Progenitor cell of endocrine pancreas (in vitro differentiated cells): ENCODE data around the gene RIMBP2. TPM values are rescaled to one million over a fixed set of nuclear protein-coding genes. Genes with fewer than 3 reads are reported as not detected.

Source experiments
- DNase-seq: peaks from one replicate; pipeline ENCODE4 v3.0.0; 2021; ENCODE audit warnings: low spot score; ENCODE audit not compliant: unreplicated experiment
- H3K27ac Mint-ChIP-seq: 2 replicates; pipeline ENCODE4 v1.8.0; 2021; ENCODE audit warnings: mild to moderate bottlenecking, moderate library complexity, mixed read lengths
- H3K27me3 Mint-ChIP-seq: 2 replicates; pipeline ENCODE4 v1.8.0; 2021; ENCODE audit warnings: mixed read lengths
- H3K36me3 Mint-ChIP-seq: 2 replicates; pipeline ENCODE4 v1.8.0; 2022; ENCODE audit warnings: mixed read lengths; ENCODE audit not compliant: insufficient read depth
- H3K4me1 Mint-ChIP-seq: 2 replicates; pipeline ENCODE4 v1.8.0; 2021; ENCODE audit warnings: low read depth, mixed read lengths
- H3K4me3 Mint-ChIP-seq: 2 replicates; pipeline ENCODE4 v1.8.0; 2021; ENCODE audit warnings: low read depth, mild to moderate bottlenecking, moderate library complexity, mixed read lengths
- H3K9me3 Mint-ChIP-seq: 2 replicates; pipeline ENCODE4 v1.8.0; 2021; ENCODE audit warnings: low read depth, mixed read lengths
- CTCF ChIP-seq: fragments of 200-600 bp; sonication (generic); IDR thresholded peaks from one replicate; pipeline ENCODE4 v1.5.0; 2021; ENCODE audit warnings: antibody characterized with exemption, mild to moderate bottlenecking; ENCODE audit not compliant: unreplicated experiment
- total RNA-seq: library from RNA; stranded (reverse); gene quantifications from 2 replicates; pipeline ENCODE4 v1.2.1, GENCODE V29; 2021

The RIMBP2 gene
- total RNA-seq, 1 donor from 2014 or later: 31.6 TPM

- no peak for TF ChIP-seq CTCF
- peaks cover under 1% of the 10 kb centered on the region for H3K9me3 Mint-ChIP-seq
- H3K4me1 Mint-ChIP-seq: peaks cover 10% of the 10 kb centered on the region
- no peak overlapping the region for H3K27ac Mint-ChIP-seq
- no peak for DNase-seq
- peaks cover 52% of the 10 kb centered on the region for H3K27me3 Mint-ChIP-seq
- no peak overlapping the region for H3K4me3 Mint-ChIP-seq
- no peaks in the 10 kb centered on the region for H3K36me3 Mint-ChIP-seq
These were observed 869 bp upstream of the RIMBP2 start for GRCh38 chr12:130716969-130717366.

GRCh38 chr12:130715150-130715997 is 725 bp downstream of the RIMBP2 start:
- H3K4me3 Mint-ChIP-seq: peak overlapping the region; percentile 77
- H3K27ac Mint-ChIP-seq: no peak overlapping the region
- no peak for TF ChIP-seq CTCF
- H3K4me1 Mint-ChIP-seq: peaks cover 10% of the 10 kb centered on the region
- H3K36me3 Mint-ChIP-seq: no peaks in the 10 kb centered on the region
- no peak for DNase-seq
- no peaks in the 10 kb centered on the region for H3K9me3 Mint-ChIP-seq
- H3K27me3 Mint-ChIP-seq: peaks cover 63% of the 10 kb centered on the region

- DNase-seq: no peak
- Mint-ChIP-seq H3K36me3 (no peaks in the 10 kb centered on the region), H3K4me1 (peaks cover 10% of the 10 kb centered on the region), H3K27ac (no peak overlapping the region), H3K9me3 (no peaks in the 10 kb centered on the region), H3K4me3 (peak overlapping the region; percentile 77), H3K27me3 (peaks cover 63% of the 10 kb centered on the region)
- TF ChIP-seq CTCF: no peak
These were observed 1.4 kb downstream of the RIMBP2 start for GRCh38 chr12:130714591-130715149.

- Mint-ChIP-seq H3K9me3 (no peaks in the 10 kb centered on the region), H3K27ac (no peak overlapping the region), H3K27me3 (peaks cover 63% of the 10 kb centered on the region), H3K36me3 (no peaks in the 10 kb centered on the region), H3K4me3 (no peak overlapping the region), H3K4me1 (peaks cover 10% of the 10 kb centered on the region)
- no peak for TF ChIP-seq CTCF
- DNase-seq: no peak
These were observed 2.0 kb downstream of the RIMBP2 start for GRCh38 chr12:130714091-130714590.

- Mint-ChIP-seq H3K4me3 (no peak overlapping the region), H3K4me1 (peaks cover 10% of the 10 kb centered on the region), H3K27me3 (peaks cover 63% of the 10 kb centered on the region), H3K27ac (no peak overlapping the region), H3K36me3 (no peaks in the 10 kb centered on the region), H3K9me3 (no peaks in the 10 kb centered on the region)
- DNase-seq: no peak
- no peak for TF ChIP-seq CTCF
These were observed 2.5 kb downstream of the RIMBP2 start for GRCh38 chr12:130713581-130713991.
